AG04450 (cell line): ENCODE data around the gene MYO16. TPM values are rescaled to one million over a fixed set of nuclear protein-coding genes. Genes with fewer than 3 reads are reported as not detected.

Experiments
- CTCF ChIA-PET: fragments of 300-600, 350-600 bp; formaldehyde crosslinking; extraction: SDS; loops from one replicate; lab custom pipeline; 2022; ENCODE audit warnings: antibody characterized with exemption, inconsistent platforms; lab: Charles Lee
- POLR2A ChIA-PET: fragments of 350-600 bp; formaldehyde crosslinking; extraction: SDS; loops from one replicate; lab custom pipeline; 2021; ENCODE audit warnings: antibody characterized with exemption, inconsistent platforms; lab: Yijun Ruan, JAX
- DNase-seq: peaks from one replicate; pipeline ENCODE4 v3.0.0-alpha.2; 2011; ENCODE audit warnings: low read depth, low spot score
- H3K27ac ChIP-seq: one replicate; pipeline ENCODE4 v1.5.1; 2012; ENCODE audit warnings: low read depth, low read length, control low read depth
- H3K27me3 ChIP-seq: one replicate; pipeline ENCODE4 v1.6.0; 2012; ENCODE audit warnings: low read length; ENCODE audit not compliant: control insufficient read depth, insufficient read depth
- H3K4me3 ChIP-seq: 2 replicates; pipeline ENCODE4 v1.5.1; 2011; ENCODE audit warnings: mild to moderate bottlenecking, low read depth, low read length, control low read depth
- H3K9me3 ChIP-seq: 2 replicates; pipeline ENCODE4 v1.5.1; 2012; ENCODE audit warnings: low read length; ENCODE audit not compliant: control insufficient read depth, insufficient read depth
- CTCF ChIP-seq: IDR thresholded peaks from 2 replicates; pipeline ENCODE4 v1.5.1; 2011; ENCODE audit warnings: low read depth, low read length, control low read depth, inconsistent platforms
- polyA plus RNA-seq: library from polyadenylated mRNA; depleted of rRNA; stranded (reverse); fragments of >200 nt; gene quantifications from 2 replicates; pipeline ENCODE4 v1.2.3, GENCODE V29; 2011

Gene MYO16
- polyA plus RNA-seq, 1 experiment = 0.02 TPM

GRCh38 chr13:109026266-109026665 is 396.9 kb downstream of the MYO16 start:
- Histone ChIP-seq H3K27ac (no peak overlapping the region), H3K27me3 (no peaks in the 10 kb centered on the region), H3K4me3 (no peak overlapping the region), H3K9me3 (no peaks in the 10 kb centered on the region)
- DNase-seq = no peak
- ChIA-PET CTCF (no interaction called here), POLR2A (no interaction called here)
- TF ChIP-seq CTCF = no peak

GRCh38 chr13:109028624-109029023 is 399.2 kb downstream of the MYO16 start:
- no peak for TF ChIP-seq CTCF
- CTCF ChIA-PET = no interaction called here
- no peak overlapping the region for H3K4me3 ChIP-seq
- H3K27ac ChIP-seq = no peak overlapping the region
- POLR2A ChIA-PET = no interaction called here
- DNase-seq = no peak
- H3K9me3 ChIP-seq = no peaks in the 10 kb centered on the region
- no peaks in the 10 kb centered on the region for H3K27me3 ChIP-seq

- Histone ChIP-seq H3K9me3 (no peaks in the 10 kb centered on the region), H3K27me3 (no peaks in the 10 kb centered on the region), H3K4me3 (no peak overlapping the region), H3K27ac (no peak overlapping the region)
- ChIA-PET CTCF (interaction anchor here (0.9 kb wide), 1 partner anchor 12 kb away, joined by 3 read pairs; no protein-coding TSS in a partner anchor), POLR2A (no interaction called here)
- no peak for DNase-seq
- TF ChIP-seq CTCF = no peak
These were observed 403.7 kb downstream of the MYO16 start for GRCh38 chr13:109033090-109033489.

GRCh38 chr13:109036078-109036780 is 406.8 kb downstream of the MYO16 start:
- ChIA-PET CTCF (no interaction called here), POLR2A (no interaction called here)
- Histone ChIP-seq H3K4me3 (no peak overlapping the region), H3K9me3 (no peaks in the 10 kb centered on the region), H3K27me3 (no peaks in the 10 kb centered on the region), H3K27ac (no peak overlapping the region)
- DNase-seq = no peak
- no peak for TF ChIP-seq CTCF

DNA sequence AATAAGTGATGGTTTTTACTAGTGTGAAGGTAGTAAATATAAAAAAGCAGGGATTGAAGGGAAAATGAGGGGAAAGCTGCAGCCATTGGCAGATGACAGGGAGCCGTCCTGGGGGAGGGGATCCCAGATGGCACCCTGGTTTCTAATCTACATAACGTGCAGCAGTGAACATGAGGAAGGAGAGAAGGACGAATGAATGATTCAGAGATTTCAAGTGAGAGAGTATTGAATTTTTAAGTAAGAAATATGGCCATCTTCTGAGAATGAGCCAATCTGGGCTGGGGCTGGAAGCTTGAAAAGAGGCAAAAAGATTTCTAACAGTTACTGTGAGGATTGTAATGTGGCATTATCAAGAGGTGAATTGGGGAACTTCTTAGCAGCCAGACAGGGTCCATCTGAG is 414.2 kb downstream of the MYO16 start:
- H3K4me3 ChIP-seq = no peak overlapping the region
- TF ChIP-seq CTCF = no peak
- H3K9me3 ChIP-seq = no peaks in the 10 kb centered on the region
- POLR2A ChIA-PET = no interaction called here
- CTCF ChIA-PET = no interaction called here
- H3K27me3 ChIP-seq = no peaks in the 10 kb centered on the region
- no peak for DNase-seq
- no peak overlapping the region for H3K27ac ChIP-seq
